Mesendoderm (in vitro differentiated cells): ENCODE measurements around the gene ZNF799. TPM values are rescaled to one million over a fixed set of nuclear protein-coding genes. Genes with fewer than 3 reads are reported as not detected.
A peak's percentile ranks its signal among the peaks of the same experiment; 100 is the strongest.

Experiments used
- DNase-seq: peaks from one replicate; pipeline ENCODE4 v3.0.0; 2013
- H2AK5ac ChIP-seq: 2 replicates; pipeline ENCODE4 v1.6.1; 2013; ENCODE audit warnings: low read length, inconsistent platforms
- H2BK120ac ChIP-seq: 2 replicates; pipeline ENCODE4 v1.6.1; 2013; ENCODE audit warnings: low read depth, mild to moderate bottlenecking, low read length, moderate library complexity, mixed read lengths
- H2BK15ac ChIP-seq: replicated peaks from 2 replicates; pipeline ENCODE4 v1.6.1; 2013; ENCODE audit warnings: low read depth, mild to moderate bottlenecking, moderate library complexity
- H2BK5ac ChIP-seq: 2 replicates; pipeline ENCODE4 v1.6.1; 2013; ENCODE audit warnings: low read length, inconsistent platforms
- H3K18ac ChIP-seq: 2 replicates; pipeline ENCODE4 v1.6.1; 2013; ENCODE audit warnings: mild to moderate bottlenecking, low read length, mixed read lengths
- H3K23ac ChIP-seq: one replicate; pipeline ENCODE4 v1.6.1; 2013; ENCODE audit warnings: low read length
- H3K27ac ChIP-seq: 2 replicates; pipeline ENCODE4 v1.5.1; 2013; ENCODE audit warnings: low read depth, mild to moderate bottlenecking, inconsistent platforms, low read length, moderate library complexity
- H3K27me3 ChIP-seq: 2 replicates; pipeline ENCODE4 v1.6.1; 2013; ENCODE audit warnings: low read length, control low read depth, mild to moderate bottlenecking, inconsistent platforms; ENCODE audit not compliant: insufficient read depth, poor library complexity
- H3K36me3 ChIP-seq: 2 replicates; pipeline ENCODE4 v1.6.1; 2013; ENCODE audit warnings: low read length, inconsistent platforms; ENCODE audit not compliant: control insufficient read depth, insufficient read depth
- H3K4ac ChIP-seq: one replicate; pipeline ENCODE4 v1.6.1; 2013; ENCODE audit warnings: low read depth, mild to moderate bottlenecking, low read length, moderate library complexity
- H3K4me1 ChIP-seq: 2 replicates; pipeline ENCODE4 v1.6.1; 2013; ENCODE audit warnings: low read depth, low read length, inconsistent platforms; ENCODE audit not compliant: control insufficient read depth
- H3K4me2 ChIP-seq: 2 replicates; pipeline ENCODE4 v1.6.1; 2013; ENCODE audit warnings: low read length
- H3K4me3 ChIP-seq: 2 replicates; pipeline ENCODE4 v1.5.1; 2013; ENCODE audit warnings: mild to moderate bottlenecking, low read length
- H3K56ac ChIP-seq: one replicate; pipeline ENCODE4 v1.6.1; 2013; ENCODE audit warnings: low read length
- H3K79me1 ChIP-seq: 2 replicates; pipeline ENCODE4 v1.6.1; 2013; ENCODE audit warnings: low read length, inconsistent platforms
- H3K79me2 ChIP-seq: 2 replicates; pipeline ENCODE4 v1.6.1; 2013; ENCODE audit warnings: mild to moderate bottlenecking, low read length; ENCODE audit not compliant: control insufficient read depth, insufficient read depth
- H3K9ac ChIP-seq: 2 replicates; pipeline ENCODE4 v1.6.1; 2013; ENCODE audit warnings: low read length, inconsistent platforms
- H4K5ac ChIP-seq: one replicate; pipeline ENCODE4 v1.6.1; 2013; ENCODE audit warnings: low read length
- H4K8ac ChIP-seq: one replicate; pipeline ENCODE4 v1.6.1; 2013; ENCODE audit warnings: low read depth, mild to moderate bottlenecking, control low read depth, low read length, moderate library complexity
- WGBS: extraction: QIAGEN DNeasy Blood & Tissue Kit; methylation state at CpG from one replicate; pipeline ENCODE4 v1.1.7; 2013; ENCODE audit warnings: low lambda C conversion rate, missing lambda C conversion rate; ENCODE audit not compliant: insufficient coverage; ENCODE audit errors: extremely low coverage; 5-methylcytosine and 5-hydroxymethylcytosine counted together
- small RNA-seq: library from polyadenylated mRNA; stranded (forward); fragments of <200 nt; extraction: miRNeasy Mini kit (QIAGEN cat#:217004); gene quantifications from one replicate; pipeline ENCODE3, GENCODE V24; 2013; ENCODE audit not compliant: insufficient read depth

ZNF799 gene

DNA sequence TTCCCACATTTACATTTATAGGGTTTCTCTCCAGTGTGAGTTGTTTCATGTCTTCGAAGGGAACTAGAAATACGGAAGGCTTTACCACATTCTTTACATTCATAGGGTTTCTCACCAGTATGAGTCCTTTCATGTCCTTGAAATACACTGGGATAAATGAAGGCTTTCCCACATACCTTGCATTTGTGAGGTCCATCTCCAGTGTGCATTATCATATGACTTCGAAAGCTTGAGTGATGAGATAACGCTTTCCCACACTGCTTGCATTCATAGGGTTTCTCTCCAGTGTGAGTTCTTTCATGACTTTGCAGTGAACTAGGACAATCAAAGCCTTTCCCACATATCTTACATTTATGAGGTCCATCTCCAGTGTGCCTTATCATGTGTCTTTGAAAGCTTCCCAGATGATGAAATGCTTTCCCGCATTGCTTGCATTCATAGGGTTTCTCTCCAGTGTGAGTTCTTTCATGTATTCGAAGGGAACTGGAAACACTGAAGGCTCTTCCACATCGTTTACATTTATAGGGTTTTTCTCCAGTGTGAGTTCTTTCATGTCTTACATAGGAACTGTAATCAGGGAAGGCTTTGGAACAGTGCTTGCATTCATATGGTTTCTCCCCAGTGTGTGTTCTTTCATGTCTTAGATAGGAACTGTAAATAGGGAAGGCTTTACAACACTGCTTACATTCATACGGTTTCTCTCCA is 50.7 kb downstream of the ZNF799 start:
- H2BK120ac ChIP-seq, result no peak overlapping the region
- H4K5ac ChIP-seq, result no peak overlapping the region
- H2AK5ac ChIP-seq, result no peak overlapping the region
- WGBS, result no CpG with 5 or more reads among the region's 8 CpGs
- no peak overlapping the region for H3K23ac ChIP-seq
- no peak overlapping the region for H4K8ac ChIP-seq
- H3K27me3 ChIP-seq, result no peaks in the 10 kb centered on the region
- H3K56ac ChIP-seq, result no peak overlapping the region
- H2BK5ac ChIP-seq, result no peak overlapping the region
- no peak overlapping the region for H3K9ac ChIP-seq
- H3K4me2 ChIP-seq, result no peak overlapping the region
- H2BK15ac ChIP-seq, result no peak overlapping the region
- H3K36me3 ChIP-seq, result peaks cover 2% of the 10 kb centered on the region
- DNase-seq, result no peak
- no peak overlapping the region for H3K4ac ChIP-seq
- H3K27ac ChIP-seq, result no peak overlapping the region
- no peak overlapping the region for H3K18ac ChIP-seq
- no peaks in the 10 kb centered on the region for H3K79me1 ChIP-seq
- H3K79me2 ChIP-seq, result no peaks in the 10 kb centered on the region
- H3K4me3 ChIP-seq, result peak overlapping the region; percentile 0
- no peaks in the 10 kb centered on the region for H3K4me1 ChIP-seq

- Histone ChIP-seq H3K18ac (no peak overlapping the region), H3K4me1 (no peaks in the 10 kb centered on the region), H2BK5ac (no peak overlapping the region), H3K4ac (no peak overlapping the region), H3K23ac (no peak overlapping the region), H3K27ac (no peak overlapping the region), H2BK120ac (no peak overlapping the region), H3K27me3 (no peaks in the 10 kb centered on the region), H3K79me2 (no peaks in the 10 kb centered on the region), H3K36me3 (peaks cover 2% of the 10 kb centered on the region), H4K8ac (no peak overlapping the region), H2AK5ac (no peak overlapping the region), H3K4me2 (no peak overlapping the region), H3K79me1 (no peaks in the 10 kb centered on the region), H2BK15ac (no peak overlapping the region), H3K4me3 (no peak overlapping the region), H4K5ac (no peak overlapping the region), H3K56ac (no peak overlapping the region), H3K9ac (no peak overlapping the region)
- no CpG with 5 or more reads among the region's 2 CpGs for WGBS
- DNase-seq, result no peak
These were observed 54.2 kb downstream of the ZNF799 start for GRCh38 chr19:12346896-12347295.

DNA sequence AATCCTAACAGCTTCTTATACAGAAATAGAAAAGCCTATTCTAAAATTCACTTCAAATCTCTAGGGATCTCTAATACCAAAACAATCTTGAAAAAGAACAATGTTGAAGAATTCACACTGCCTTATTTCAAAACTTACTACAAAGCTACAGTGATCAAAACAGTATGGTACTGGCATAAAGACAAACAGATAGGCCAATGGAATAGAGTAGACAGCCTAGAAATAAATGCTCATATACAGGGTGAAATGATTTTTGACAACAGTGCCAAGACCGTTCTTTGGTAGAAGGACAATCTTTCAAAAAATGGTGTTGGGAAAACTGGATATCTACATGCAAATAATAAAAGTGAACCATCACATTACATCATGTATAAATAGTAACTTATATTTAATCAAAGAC is 55.9 kb downstream of the ZNF799 start:
- no peak overlapping the region for H3K9ac ChIP-seq
- H2BK120ac ChIP-seq, result no peak overlapping the region
- H3K23ac ChIP-seq, result no peak overlapping the region
- H3K4me3 ChIP-seq, result no peak overlapping the region
- no peak overlapping the region for H2BK5ac ChIP-seq
- DNase-seq, result no peak
- H4K5ac ChIP-seq, result no peak overlapping the region
- H2BK15ac ChIP-seq, result no peak overlapping the region
- no peak overlapping the region for H2AK5ac ChIP-seq
- H3K79me1 ChIP-seq, result no peaks in the 10 kb centered on the region
- H3K4me1 ChIP-seq, result no peaks in the 10 kb centered on the region
- no peak overlapping the region for H3K27ac ChIP-seq
- H3K56ac ChIP-seq, result no peak overlapping the region
- no peaks in the 10 kb centered on the region for H3K36me3 ChIP-seq
- no peak overlapping the region for H3K4ac ChIP-seq
- WGBS, result no CpG with 5 or more reads among the region's 1 CpG
- no peak overlapping the region for H4K8ac ChIP-seq
- H3K4me2 ChIP-seq, result no peak overlapping the region
- no peaks in the 10 kb centered on the region for H3K27me3 ChIP-seq
- H3K79me2 ChIP-seq, result no peaks in the 10 kb centered on the region
- H3K18ac ChIP-seq, result no peak overlapping the region

Small RNA genes lying within 50 kb of the gene (small RNA-seq; reads per million reads assigned to genes)
- not detected for gene RPS29P23
